ENCODE measurements around the gene ART5.

DNA sequence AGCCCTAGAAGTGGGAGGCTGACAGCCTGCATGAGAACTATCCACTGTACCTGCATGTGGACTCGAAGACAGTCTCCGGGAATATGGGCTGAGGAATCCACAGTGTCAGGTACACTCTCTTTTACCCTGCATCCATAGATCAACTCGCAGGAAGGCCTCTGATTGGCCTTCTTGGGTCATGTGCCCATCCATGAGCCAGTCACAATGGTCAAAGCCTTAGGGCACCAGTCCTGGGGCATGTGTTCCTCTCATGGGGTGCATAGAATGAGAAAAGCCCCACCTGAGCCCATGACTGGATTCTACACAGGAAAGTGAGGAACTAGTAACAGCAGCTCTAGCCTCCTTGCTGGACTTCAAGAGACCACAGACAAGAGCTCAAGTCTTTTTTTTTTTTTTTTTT lies 13.8 kb upstream of the ART5 start:
- TF ChIP-seq, protein P1, sequence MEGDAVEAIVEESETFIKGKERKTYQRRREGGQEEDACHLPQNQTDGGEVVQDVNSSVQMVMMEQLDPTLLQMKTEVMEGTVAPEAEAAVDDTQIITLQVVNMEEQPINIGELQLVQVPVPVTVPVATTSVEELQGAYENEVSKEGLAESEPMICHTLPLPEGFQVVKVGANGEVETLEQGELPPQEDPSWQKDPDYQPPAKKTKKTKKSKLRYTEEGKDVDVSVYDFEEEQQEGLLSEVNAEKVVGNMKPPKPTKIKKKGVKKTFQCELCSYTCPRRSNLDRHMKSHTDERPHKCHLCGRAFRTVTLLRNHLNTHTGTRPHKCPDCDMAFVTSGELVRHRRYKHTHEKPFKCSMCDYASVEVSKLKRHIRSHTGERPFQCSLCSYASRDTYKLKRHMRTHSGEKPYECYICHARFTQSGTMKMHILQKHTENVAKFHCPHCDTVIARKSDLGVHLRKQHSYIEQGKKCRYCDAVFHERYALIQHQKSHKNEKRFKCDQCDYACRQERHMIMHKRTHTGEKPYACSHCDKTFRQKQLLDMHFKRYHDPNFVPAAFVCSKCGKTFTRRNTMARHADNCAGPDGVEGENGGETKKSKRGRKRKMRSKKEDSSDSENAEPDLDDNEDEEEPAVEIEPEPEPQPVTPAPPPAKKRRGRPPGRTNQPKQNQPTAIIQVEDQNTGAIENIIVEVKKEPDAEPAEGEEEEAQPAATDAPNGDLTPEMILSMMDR (IDR thresholded peaks at IDR 0.05), result no peak
- TF ChIP-seq POLR2A (IDR thresholded peaks at IDR 0.05), result no peak
